Measurements from ENCODE around the gene ERCC1.

ERCC1 gene

GRCh38 chr19:45358213-45358792 is 65.4 kb downstream of the ERCC1 start:
- no peak for DNase-seq

DNA sequence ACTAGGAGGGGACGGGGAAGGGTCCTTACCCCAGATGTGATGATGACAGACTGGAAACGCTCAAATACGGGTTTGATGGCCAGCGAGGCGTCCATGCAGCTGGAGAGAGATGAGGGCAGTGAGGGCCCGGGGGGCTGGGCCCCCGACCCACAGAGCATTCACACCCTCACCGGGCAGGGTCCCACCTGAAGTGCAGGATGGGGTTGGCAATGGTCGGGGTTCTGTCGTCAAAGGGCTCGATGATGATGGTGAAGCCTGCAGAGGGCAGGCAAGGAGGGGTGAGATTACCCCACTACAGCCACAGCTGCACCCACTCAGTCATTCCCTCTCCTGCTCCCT is 66.3 kb downstream of the ERCC1 start:
- no peak for DNase-seq

Measured in NCI-H1417 treated with DMSO at 0.1 percent for 48 hours (cell line).